Measurements from ENCODE around the gene GPR141. TPM values are rescaled to one million over a fixed set of nuclear protein-coding genes. Genes with fewer than 3 reads are reported as not detected.

The GPR141 gene
- total RNA-seq, 1 experiment from 2014 or later: not detected

DNA sequence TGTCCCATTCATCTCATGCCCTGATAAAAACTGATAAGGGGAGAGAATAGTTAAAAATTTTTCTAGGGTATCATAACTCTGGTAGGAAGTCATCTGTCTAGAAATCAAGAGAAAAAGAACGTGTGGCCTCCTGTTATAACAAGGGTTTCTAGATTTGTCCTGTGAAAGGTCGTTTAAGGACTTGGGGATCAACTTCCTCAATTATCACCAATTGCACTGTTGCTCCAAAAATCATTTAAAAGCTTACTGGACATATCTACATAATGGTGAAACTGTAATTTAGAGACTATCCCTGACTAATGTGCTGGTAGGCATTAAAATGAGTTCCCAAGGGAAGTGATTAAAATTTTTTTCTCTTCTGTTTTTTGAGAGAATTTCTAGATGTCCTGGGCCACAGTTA lies 58.2 kb downstream of the GPR141 start:
- Histone ChIP-seq H3K4me3 (ENCODE audit: low read depth, low read length) (no peak overlapping the region), H3K27me3 (replicated peaks; ENCODE audit: control insufficient read depth, insufficient read depth, low read length) (no peaks in the 10 kb centered on the region), H3K4me1 (no peaks in the 10 kb centered on the region), H3K36me3 (ENCODE audit: control insufficient read depth, insufficient read depth, low read length) (no peaks in the 10 kb centered on the region), H3K9me3 (no peaks in the 10 kb centered on the region)
- H3K4me3 Mint-ChIP-seq (ENCODE audit: unreplicated experiment): no peak overlapping the region
- DNase-seq: no peak
- BruUV-seq (replicated peaks): no TSS peak
- no peak overlapping the region for H3K27ac Mint-ChIP-seq (ENCODE audit: unreplicated experiment)
- H3K9me3 Mint-ChIP-seq (ENCODE audit: unreplicated experiment): no peaks in the 10 kb centered on the region
- POLR2A ChIA-PET: no interaction called here
- no peaks in the 10 kb centered on the region for H3K4me1 Mint-ChIP-seq (ENCODE audit: low read depth, unreplicated experiment)
- TF ChIP-seq, protein P1, sequence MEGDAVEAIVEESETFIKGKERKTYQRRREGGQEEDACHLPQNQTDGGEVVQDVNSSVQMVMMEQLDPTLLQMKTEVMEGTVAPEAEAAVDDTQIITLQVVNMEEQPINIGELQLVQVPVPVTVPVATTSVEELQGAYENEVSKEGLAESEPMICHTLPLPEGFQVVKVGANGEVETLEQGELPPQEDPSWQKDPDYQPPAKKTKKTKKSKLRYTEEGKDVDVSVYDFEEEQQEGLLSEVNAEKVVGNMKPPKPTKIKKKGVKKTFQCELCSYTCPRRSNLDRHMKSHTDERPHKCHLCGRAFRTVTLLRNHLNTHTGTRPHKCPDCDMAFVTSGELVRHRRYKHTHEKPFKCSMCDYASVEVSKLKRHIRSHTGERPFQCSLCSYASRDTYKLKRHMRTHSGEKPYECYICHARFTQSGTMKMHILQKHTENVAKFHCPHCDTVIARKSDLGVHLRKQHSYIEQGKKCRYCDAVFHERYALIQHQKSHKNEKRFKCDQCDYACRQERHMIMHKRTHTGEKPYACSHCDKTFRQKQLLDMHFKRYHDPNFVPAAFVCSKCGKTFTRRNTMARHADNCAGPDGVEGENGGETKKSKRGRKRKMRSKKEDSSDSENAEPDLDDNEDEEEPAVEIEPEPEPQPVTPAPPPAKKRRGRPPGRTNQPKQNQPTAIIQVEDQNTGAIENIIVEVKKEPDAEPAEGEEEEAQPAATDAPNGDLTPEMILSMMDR (IDR thresholded peaks at IDR 0.05; ENCODE audit: insufficient read depth in 1 of 2, low read depth in 1 of 2, low read length in 1 of 2, severe bottlenecking in 1 of 2, unreplicated experiment in 1 of 2): no peak
- H3K36me3 Mint-ChIP-seq (ENCODE audit: insufficient read depth, unreplicated experiment): no peaks in the 10 kb centered on the region
- H3K27me3 Mint-ChIP-seq (ENCODE audit: insufficient read depth, unreplicated experiment): peaks cover 2% of the 10 kb centered on the region
- intact Hi-C loops (cut with micrococcal nuclease; ENCODE audit: unreplicated experiment): no loop called here
- CTCF ChIA-PET: no interaction called here

GRCh38 chr7:37751096-37751495 lies 67.5 kb downstream of the GPR141 start:
- H3K27me3 ChIP-seq (replicated peaks; ENCODE audit: control insufficient read depth, insufficient read depth, low read length): no peaks in the 10 kb centered on the region
- no peaks in the 10 kb centered on the region for H3K36me3 ChIP-seq (ENCODE audit: control insufficient read depth, insufficient read depth, low read length)
- intact Hi-C loops (cut with micrococcal nuclease; ENCODE audit: unreplicated experiment): no loop called here
- Mint-ChIP-seq H3K36me3 (ENCODE audit: insufficient read depth, unreplicated experiment) (no peaks in the 10 kb centered on the region), H3K9me3 (ENCODE audit: unreplicated experiment) (no peaks in the 10 kb centered on the region), H3K27ac (ENCODE audit: unreplicated experiment) (no peak overlapping the region), H3K4me3 (ENCODE audit: unreplicated experiment) (no peak overlapping the region), H3K27me3 (ENCODE audit: insufficient read depth, unreplicated experiment) (peaks cover 16% of the 10 kb centered on the region), H3K4me1 (ENCODE audit: low read depth, unreplicated experiment) (no peaks in the 10 kb centered on the region)
- CTCF ChIA-PET: no interaction called here
- no peak for DNase-seq
- POLR2A ChIA-PET: no interaction called here
- no TSS peak for BruUV-seq (replicated peaks)
- H3K4me1 ChIP-seq: no peaks in the 10 kb centered on the region
- H3K4me3 ChIP-seq (ENCODE audit: low read depth, low read length): no peak overlapping the region
- TF ChIP-seq, protein P1 (IDR thresholded peaks at IDR 0.05; ENCODE audit: insufficient read depth in 1 of 2, low read depth in 1 of 2, low read length in 1 of 2, severe bottlenecking in 1 of 2, unreplicated experiment in 1 of 2): no peak
- no peaks in the 10 kb centered on the region for H3K9me3 ChIP-seq

GRCh38 chr7:37753398-37754050 lies 70.0 kb downstream of the GPR141 start:
- intact Hi-C loops (cut with micrococcal nuclease; ENCODE audit: unreplicated experiment): no loop called here
- no peaks in the 10 kb centered on the region for H3K36me3 Mint-ChIP-seq (ENCODE audit: insufficient read depth, unreplicated experiment)

More at GRCh38 chr7:37753398-37754050, 70.0 kb downstream of the GPR141 start:
- Mint-ChIP-seq H3K27me3 (ENCODE audit: insufficient read depth, unreplicated experiment) (peaks cover 16% of the 10 kb centered on the region), H3K4me3 (ENCODE audit: unreplicated experiment) (no peak overlapping the region), H3K27ac (ENCODE audit: unreplicated experiment) (no peak overlapping the region), H3K4me1 (ENCODE audit: low read depth, unreplicated experiment) (no peaks in the 10 kb centered on the region), H3K9me3 (ENCODE audit: unreplicated experiment) (no peaks in the 10 kb centered on the region)
- no TSS peak for BruUV-seq (replicated peaks)
- Histone ChIP-seq H3K9me3 (no peaks in the 10 kb centered on the region), H3K36me3 (ENCODE audit: control insufficient read depth, insufficient read depth, low read length) (no peaks in the 10 kb centered on the region), H3K4me1 (no peaks in the 10 kb centered on the region), H3K4me3 (ENCODE audit: low read depth, low read length) (no peak overlapping the region), H3K27me3 (replicated peaks; ENCODE audit: control insufficient read depth, insufficient read depth, low read length) (no peaks in the 10 kb centered on the region)
- DNase-seq: no peak
- CTCF ChIA-PET: no interaction called here
- TF ChIP-seq, protein P1 (IDR thresholded peaks at IDR 0.05; ENCODE audit: insufficient read depth in 1 of 2, low read depth in 1 of 2, low read length in 1 of 2, severe bottlenecking in 1 of 2, unreplicated experiment in 1 of 2): no peak
- POLR2A ChIA-PET: interaction anchor here (0.6 kb wide), 1 partner anchor 546 kb away, joined by 3 read pairs; no protein-coding TSS in a partner anchor
